Panc1 (cell line): ENCODE measurements around the gene CEP250.

Experiments used
- CTCF ChIP-seq: fragments of 450-650 bp; IDR thresholded peaks from 2 replicates; pipeline ENCODE4 v1.5.1; 2017; ENCODE audit warnings: mild to moderate bottlenecking
- POLR2AphosphoS5 ChIP-seq: IDR thresholded peaks from 2 replicates; pipeline ENCODE4 v1.6.1; 2012; ENCODE audit warnings: mild to moderate bottlenecking, low read depth, low read length, moderate library complexity

GRCh38 chr20:35514371-35514932, 59.1 kb downstream of the CEP250 start:
- TF ChIP-seq CTCF (no peak), POLR2AphosphoS5 (no peak)
